Choroid plexus epithelial cell (primary cell): ENCODE results near the gene RANBP3.

Experiments
- DNase-seq: peaks from one replicate; pipeline ENCODE4 v3.0.0-alpha.2; 2010; ENCODE audit warnings: low read depth
- H3K4me3 ChIP-seq: 2 replicates; pipeline ENCODE4 v1.5.1; 2011; ENCODE audit warnings: low read depth, mild to moderate bottlenecking, control low read depth, low read length, moderate library complexity
- TF ChIP-seq, protein P1 (sequence below): conservative IDR thresholded peaks from 2 replicates; pipeline ENCODE4 v1.5.1; 2011; ENCODE audit warnings: low read depth, mild to moderate bottlenecking, control low read depth, inconsistent platforms, low read length, moderate library complexity

The RANBP3 gene

DNA sequence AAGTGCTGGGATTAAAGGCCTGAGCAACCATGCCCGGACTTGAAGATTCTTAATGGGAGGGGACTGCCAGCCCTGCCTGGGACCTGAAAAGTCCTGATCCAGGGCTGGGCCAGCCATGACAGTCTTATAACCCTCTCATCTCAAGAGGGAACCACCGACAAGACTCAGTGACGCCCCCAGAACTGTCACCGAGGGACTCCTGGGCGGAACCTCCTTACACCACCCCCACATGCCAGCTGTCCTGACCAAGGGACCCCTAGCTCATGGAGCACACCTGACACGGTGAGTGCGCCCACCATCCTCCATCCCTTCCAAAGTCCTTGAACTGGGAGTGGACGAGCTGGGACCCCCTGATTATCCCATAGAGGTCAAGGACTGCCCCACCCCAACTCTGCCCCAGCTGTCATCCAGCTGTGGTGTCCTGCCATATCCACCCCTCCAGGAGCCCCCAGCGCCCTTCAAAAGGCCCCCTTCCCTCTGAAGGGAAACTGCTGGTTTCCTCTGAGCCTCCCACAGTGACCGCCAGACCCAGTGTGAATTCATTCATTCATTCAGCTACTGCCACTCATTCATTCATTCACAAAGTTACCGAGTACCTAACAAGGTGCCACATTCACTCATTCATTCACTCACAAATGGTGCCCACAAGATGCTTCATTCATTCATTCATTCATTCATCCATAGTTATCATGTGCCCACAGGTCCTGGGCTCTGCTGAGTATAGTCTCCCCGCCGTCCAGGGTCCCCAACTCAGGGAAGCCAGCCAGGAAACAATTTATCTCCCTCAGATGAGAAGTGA is 78.0 kb downstream of the RANBP3 start:
- DNase-seq, result no peak
- no peak overlapping the region for H3K4me3 ChIP-seq
- TF ChIP-seq, protein P1, sequence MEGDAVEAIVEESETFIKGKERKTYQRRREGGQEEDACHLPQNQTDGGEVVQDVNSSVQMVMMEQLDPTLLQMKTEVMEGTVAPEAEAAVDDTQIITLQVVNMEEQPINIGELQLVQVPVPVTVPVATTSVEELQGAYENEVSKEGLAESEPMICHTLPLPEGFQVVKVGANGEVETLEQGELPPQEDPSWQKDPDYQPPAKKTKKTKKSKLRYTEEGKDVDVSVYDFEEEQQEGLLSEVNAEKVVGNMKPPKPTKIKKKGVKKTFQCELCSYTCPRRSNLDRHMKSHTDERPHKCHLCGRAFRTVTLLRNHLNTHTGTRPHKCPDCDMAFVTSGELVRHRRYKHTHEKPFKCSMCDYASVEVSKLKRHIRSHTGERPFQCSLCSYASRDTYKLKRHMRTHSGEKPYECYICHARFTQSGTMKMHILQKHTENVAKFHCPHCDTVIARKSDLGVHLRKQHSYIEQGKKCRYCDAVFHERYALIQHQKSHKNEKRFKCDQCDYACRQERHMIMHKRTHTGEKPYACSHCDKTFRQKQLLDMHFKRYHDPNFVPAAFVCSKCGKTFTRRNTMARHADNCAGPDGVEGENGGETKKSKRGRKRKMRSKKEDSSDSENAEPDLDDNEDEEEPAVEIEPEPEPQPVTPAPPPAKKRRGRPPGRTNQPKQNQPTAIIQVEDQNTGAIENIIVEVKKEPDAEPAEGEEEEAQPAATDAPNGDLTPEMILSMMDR, result no peak

DNA sequence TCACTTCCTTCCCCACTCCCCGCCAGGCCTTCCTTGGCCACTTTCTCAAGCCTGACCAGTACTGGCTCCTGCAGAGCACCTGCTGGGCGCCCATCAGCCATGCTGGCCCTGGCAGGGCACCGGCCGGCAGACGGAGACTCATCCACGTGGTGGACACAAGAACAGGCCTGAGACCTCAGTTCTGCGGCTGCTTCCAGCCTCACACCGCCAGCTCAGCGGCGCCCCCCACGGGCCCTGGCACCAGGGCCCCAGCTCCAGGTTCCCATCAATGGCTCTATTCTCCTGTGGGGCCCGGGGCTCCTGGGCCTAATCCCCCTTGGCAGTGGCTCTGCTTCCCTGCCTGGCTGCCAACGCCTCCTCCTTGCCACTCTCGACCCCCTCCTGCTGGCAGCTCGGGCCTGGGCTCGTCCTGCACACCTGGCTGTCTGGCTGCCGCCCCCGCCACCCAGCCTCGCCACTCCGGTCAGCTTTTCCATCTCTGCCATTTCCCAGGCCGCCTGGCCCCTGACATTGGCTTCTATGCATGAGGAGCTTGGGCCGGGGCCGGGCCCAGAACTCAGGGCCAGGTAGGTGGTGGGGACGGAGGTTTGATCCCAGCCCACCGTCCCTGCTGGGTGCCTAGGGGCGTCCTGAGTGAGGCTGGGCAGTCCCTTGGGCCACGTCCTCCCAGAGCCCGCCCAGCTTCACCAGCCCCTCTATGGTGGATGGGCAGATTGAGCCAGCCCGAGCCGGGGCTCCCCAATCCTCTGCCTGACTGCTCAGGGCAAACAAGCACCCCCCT is 80.6 kb downstream of the RANBP3 start:
- TF ChIP-seq, protein P1, result no peak
- H3K4me3 ChIP-seq, result no peak overlapping the region
- DNase-seq, result no peak

DNA sequence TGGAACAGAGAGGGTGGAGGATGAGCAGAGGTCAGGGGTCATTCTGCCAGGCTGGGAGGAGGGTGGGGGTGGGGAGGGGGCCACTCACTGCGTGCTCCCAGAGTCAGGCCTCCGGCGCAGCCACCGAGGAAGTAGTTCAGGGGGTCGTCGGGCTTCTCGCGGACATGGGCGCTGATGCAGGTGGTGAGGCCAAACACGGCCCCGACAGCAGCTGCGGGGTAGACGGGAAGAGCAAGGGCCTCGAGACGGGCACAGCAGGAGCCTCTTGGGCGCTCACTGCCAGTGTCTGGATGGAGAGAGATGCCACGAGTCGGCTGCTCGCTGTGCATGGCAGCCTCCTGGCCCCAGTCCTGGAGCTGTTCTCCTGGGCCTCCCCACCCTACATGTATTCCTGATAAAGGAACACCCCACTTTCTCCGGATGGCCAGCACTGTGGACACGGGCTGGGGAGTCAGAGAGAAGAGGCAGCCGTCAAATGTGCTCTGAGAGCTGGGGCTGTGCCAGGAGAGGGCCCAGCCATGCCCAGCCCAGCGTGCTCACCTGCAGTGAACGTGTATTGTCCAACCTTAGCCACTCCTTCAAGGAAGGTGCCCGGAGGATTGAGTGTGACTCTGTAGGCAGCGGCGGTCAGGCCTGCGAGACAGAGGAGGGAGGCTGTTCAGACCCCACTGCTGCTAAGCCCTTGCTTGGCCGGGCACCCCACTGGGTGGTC is 81.4 kb downstream of the RANBP3 start:
- H3K4me3 ChIP-seq, result no peak overlapping the region
- TF ChIP-seq, protein P1, result no peak
- no peak for DNase-seq

DNA sequence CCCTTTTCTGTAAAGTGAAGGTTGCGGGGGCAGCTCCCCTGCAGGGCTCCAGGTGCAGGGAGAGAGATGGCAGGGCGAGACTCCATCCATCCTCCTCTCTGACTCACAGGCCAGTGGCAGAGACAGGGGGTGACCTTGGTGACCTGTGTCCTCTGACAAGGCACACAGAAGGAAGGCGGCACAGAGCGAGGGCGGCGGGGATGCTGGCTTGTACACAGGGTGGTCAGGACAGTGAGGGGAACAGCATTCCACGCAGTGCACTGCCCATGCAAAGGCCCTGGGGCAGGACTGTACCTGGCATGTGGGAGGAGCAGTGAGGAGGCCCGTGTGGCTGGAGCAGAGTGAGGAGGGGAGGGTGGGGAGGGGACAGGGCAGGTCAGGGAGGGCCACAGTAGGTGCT is 82.0 kb downstream of the RANBP3 start:
- TF ChIP-seq, protein P1, result no peak
- DNase-seq, result no peak
- H3K4me3 ChIP-seq, result no peak overlapping the region

DNA sequence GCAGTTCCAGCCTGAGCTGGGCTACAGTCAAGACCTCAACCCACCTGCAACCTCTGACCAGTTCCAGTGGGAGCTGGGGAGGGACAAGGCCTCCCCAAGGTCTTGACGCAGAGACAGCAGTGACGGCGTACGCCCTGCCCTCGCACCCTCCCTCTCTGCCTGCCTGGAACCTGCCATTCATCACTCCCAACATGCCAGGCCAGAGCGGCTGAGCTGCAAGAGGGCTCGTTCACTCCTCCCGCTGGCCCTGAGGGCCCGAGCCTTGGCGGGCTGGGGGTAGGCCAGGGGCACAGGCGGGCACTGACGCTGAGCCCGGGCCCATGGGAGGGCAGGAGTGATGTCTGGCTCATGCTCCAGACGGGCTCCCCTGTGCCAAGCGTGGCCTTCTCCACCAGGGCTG is 82.5 kb downstream of the RANBP3 start:
- H3K4me3 ChIP-seq, result no peak overlapping the region
- DNase-seq, result no peak
- TF ChIP-seq, protein P1, result no peak

DNA sequence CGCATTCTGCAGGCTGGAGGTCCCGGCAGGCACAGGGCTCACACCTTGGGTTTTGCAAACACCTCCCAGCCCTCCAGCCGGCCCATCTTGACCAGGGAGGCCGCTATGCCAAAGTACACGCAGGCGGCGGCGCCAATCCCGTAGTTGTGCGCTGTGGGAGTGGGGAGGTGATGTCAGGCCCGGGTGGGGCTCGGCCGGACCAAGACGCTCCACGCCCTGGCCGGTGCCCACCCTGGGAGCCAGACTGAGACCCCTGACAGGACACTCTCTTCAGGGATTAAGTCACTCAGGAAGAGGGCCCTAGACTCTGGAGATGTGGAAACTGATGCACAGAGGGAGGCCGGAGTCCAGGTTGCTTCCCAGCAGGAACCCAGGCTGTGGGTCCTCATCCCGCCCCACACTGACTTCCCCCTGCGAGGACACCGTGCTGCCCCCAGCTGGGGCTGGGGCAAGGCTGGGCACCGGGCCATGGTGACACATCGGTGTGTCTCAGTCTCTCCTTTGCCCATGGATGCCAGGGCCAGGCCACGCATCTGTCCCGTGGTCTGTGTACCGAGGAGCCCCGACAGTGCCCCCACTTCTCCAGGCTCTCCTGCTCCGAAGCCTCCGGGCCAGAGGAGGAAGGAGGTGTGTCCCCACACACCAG is 83.1 kb downstream of the RANBP3 start:
- TF ChIP-seq, protein P1, result no peak
- no peak for DNase-seq

More for the DNA sequence above, 83.1 kb downstream of the RANBP3 start:
- no peak overlapping the region for H3K4me3 ChIP-seq
